ENCODE data around the gene NCK2. TPM values are rescaled to one million over a fixed set of nuclear protein-coding genes. Genes with fewer than 3 reads are reported as not detected.

Gene NCK2
- total and polyA plus RNA-seq, 7 experiments from 2014 or later, result 30.8 to 134 (median 105) TPM

DNA sequence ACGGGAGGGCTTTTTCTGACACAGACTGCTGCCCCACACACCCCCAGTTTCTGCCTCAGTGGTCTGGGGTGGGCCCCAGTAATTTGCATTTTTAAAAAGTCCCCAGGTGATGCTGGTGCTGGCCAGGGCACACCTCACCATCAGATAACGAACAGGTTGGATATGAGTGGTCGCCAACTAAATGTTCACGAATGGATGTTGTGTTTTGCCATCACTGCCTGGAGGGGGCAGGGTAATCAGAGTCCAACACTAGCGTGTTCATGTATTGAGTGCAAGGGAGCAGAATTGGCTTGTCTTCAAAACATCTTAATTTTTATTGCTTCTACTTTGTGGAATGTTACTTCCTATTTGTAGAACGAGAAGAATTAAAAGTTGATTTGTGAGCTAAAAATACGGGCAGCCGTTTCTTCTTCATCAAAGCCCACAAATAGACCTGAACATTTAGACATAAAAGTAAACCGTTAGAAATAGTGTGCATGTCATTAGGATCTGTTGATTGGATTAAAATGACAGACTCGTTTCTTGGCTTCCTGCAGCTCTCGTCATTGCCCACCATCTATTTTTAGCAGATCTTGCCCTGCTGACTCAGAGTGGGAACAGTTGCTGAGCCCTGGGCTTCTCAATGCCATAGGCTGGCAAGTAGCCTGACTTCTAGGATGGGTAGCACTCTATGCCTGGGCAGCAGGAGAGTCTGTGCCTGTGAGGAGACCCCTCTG, 45.2 kb downstream of the NCK2 start:
- DNase-seq (peak in 6 of 9 donors; percentile 38 to 78 (median 53)), ATAC-seq (peak; percentile 79)
- Histone ChIP-seq H3K4me3 (ENCODE audit: low read length) (peak overlapping the region; percentile 38), H3K27ac (ENCODE audit: low read depth, low read length) (peak overlapping the region; percentile 63), H3K27me3 (ENCODE audit: control insufficient read depth in 2 of 2, insufficient read depth in 2 of 2, low read length in 2 of 2) (no peaks in the 10 kb centered on the region), H3K9me3 (ENCODE audit: control insufficient read depth in 2 of 3, low read length in 3 of 3) (no peaks in the 10 kb centered on the region), H3K4me1 (ENCODE audit: control insufficient read depth in 2 of 2, insufficient read depth in 2 of 2, low read length in 2 of 2) (peaks cover 86 to 92% of the 10 kb centered on the region in 2 donors), H3K36me3 (ENCODE audit: control insufficient read depth in 2 of 3, insufficient read depth in 3 of 3, low read length in 3 of 3) (no peaks in the 10 kb centered on the region)
- ChIA-PET CTCF (interaction anchor here (2.0 kb wide), 1 partner anchor 43 kb away, joined by 5 read pairs; no protein-coding TSS in a partner anchor), POLR2A (interaction anchor here (0.7 to 1.9 kb wide), 6 partner anchors 8 to 294 kb away, joined by 3 to 11 read pairs (median 4); no protein-coding TSS in a partner anchor)
- Mint-ChIP-seq H3K4me1 (peaks cover 62 to 100% (median 94%) of the 10 kb centered on the region in 7 donors), H3K9me3 (peaks cover 0 to 1% (median 0%) of the 10 kb centered on the region in 11 donors), H3K36me3 (peaks cover 0 to 21% (median 6%) of the 10 kb centered on the region in 5 donors), H3K4me3 (peak overlapping the region; percentile 52 to 89 (median 72)), H3K27me3 (no peaks in the 10 kb centered on the region), H3K27ac (peak overlapping the region; percentile 81 to 99 (median 92))
- intact Hi-C loops (cut with micrococcal nuclease), result loop anchor here (1.0 to 10.0 kb wide), 5 partner anchors 8 to 425 kb away; partner anchors contain the start of gene UXS1 (in 1 of the 2)

DNA sequence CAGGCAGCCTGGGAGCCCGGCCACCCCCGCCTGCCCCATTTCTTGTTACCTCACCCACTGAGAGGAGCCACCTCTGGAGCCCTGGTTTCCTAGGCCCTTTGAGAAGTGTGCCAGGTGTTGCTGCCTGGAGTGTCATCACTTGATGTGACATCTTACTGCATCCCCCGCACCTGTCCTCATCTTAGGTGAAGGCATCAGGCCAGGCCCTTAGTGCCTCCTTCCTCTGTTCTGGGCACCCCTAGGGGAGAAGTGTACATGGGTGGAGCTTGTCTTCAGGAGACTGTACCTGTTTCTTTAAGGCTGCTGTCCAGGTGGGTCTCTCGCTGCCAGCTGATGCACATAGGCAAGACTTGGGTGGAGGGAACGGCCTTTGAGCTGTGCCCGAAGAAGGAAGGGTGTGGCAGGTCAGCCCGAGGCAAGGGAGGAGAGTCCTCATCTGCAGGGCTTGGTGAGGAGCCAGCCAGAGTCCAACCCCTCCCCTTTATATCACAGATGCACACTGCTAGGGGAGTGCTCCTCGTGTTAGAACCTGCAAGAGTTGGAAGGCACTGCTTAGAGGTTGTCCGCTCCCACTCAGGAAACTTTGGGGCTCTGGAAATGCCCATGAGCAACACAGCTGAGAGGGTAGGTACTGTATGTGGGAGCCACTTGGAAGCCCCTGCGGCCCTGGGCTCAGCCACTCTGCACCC, 45.9 kb downstream of the NCK2 start:
- Mint-ChIP-seq H3K27me3 (no peaks in the 10 kb centered on the region), H3K4me1 (peaks cover 64 to 100% (median 94%) of the 10 kb centered on the region in 7 donors), H3K36me3 (peaks cover 0 to 21% (median 6%) of the 10 kb centered on the region in 5 donors), H3K27ac (peak overlapping the region; percentile 81 to 99 (median 92)), H3K9me3 (peaks cover 0 to 1% (median 0%) of the 10 kb centered on the region in 11 donors), H3K4me3 (peak overlapping the region; percentile 48 to 89 (median 72))
- DNase-seq, result no peak
- peak; percentile 13 for ATAC-seq
- no peaks in the 10 kb centered on the region for H3K27me3 ChIP-seq (ENCODE audit: control insufficient read depth in 2 of 2, insufficient read depth in 2 of 2, low read length in 2 of 2)
- H3K36me3 ChIP-seq (ENCODE audit: control insufficient read depth in 2 of 3, insufficient read depth in 3 of 3, low read length in 3 of 3), result no peaks in the 10 kb centered on the region
- peak overlapping the region; percentile 63 for H3K27ac ChIP-seq (ENCODE audit: low read depth, low read length)
- H3K4me1 ChIP-seq (ENCODE audit: control insufficient read depth in 2 of 2, insufficient read depth in 2 of 2, low read length in 2 of 2), result peaks cover 88 to 92% of the 10 kb centered on the region in 2 donors
- POLR2A ChIA-PET, result interaction anchor here (1.1 to 1.9 kb wide), 6 partner anchors 8 to 293 kb away, joined by 3 to 11 read pairs (median 4); no protein-coding TSS in a partner anchor
- H3K4me3 ChIP-seq (ENCODE audit: low read length), result peak overlapping the region; percentile 38
- no peaks in the 10 kb centered on the region for H3K9me3 ChIP-seq (ENCODE audit: control insufficient read depth in 2 of 3, low read length in 3 of 3)
- intact Hi-C loops (cut with micrococcal nuclease), result loop anchor here (1.0 to 10.0 kb wide), 4 partner anchors 8 to 426 kb away; partner anchors contain the start of gene UXS1 (in 1 of the 2)
- CTCF ChIA-PET, result interaction anchor here (2.0 kb wide), 1 partner anchor 43 kb away, joined by 5 read pairs; no protein-coding TSS in a partner anchor

DNA sequence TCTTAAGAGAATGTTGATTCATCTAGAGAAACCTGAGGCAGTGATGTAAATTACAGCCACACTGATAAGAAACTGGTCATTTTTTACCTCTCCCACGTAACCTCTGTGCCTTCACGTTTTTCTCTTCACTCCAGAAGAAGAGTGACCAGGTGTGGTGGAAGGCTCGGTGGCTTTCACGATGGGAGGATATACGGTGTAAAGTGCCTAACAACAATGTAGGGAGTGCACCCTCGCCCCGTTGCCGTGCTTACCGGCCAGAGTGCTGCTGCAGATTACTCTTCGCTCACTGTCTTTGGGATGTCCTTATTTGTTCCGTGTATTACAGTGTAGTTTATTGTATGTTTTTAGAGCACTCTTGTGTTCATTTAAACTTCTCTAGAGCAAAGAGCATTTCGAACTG, 46.5 kb downstream of the NCK2 start:
- ATAC-seq, result no peak
- no peaks in the 10 kb centered on the region for H3K36me3 ChIP-seq (ENCODE audit: control insufficient read depth in 2 of 3, insufficient read depth in 3 of 3, low read length in 3 of 3)
- peak overlapping the region; percentile 63 for H3K27ac ChIP-seq (ENCODE audit: low read depth, low read length)
- CTCF ChIA-PET, result interaction anchor here (2.0 kb wide), 1 partner anchor 44 kb away, joined by 5 read pairs; no protein-coding TSS in a partner anchor
- no peaks in the 10 kb centered on the region for H3K27me3 ChIP-seq (ENCODE audit: control insufficient read depth in 2 of 2, insufficient read depth in 2 of 2, low read length in 2 of 2)
- intact Hi-C loops (cut with micrococcal nuclease), result loop anchor here in 1 of 2 donors (10.0 kb wide), 2 partner anchors 404 to 426 kb away; partner anchors contain the start of gene UXS1
- no peaks in the 10 kb centered on the region for H3K9me3 ChIP-seq (ENCODE audit: control insufficient read depth in 2 of 3, low read length in 3 of 3)
- Mint-ChIP-seq H3K9me3 (peaks cover 0 to 1% (median 0%) of the 10 kb centered on the region in 11 donors), H3K4me3 (peak overlapping the region; percentile 5 to 89 (median 70)), H3K4me1 (peaks cover 64 to 100% (median 94%) of the 10 kb centered on the region in 7 donors), H3K27ac (peak overlapping the region; percentile 81 to 99 (median 92)), H3K36me3 (peaks cover 0 to 21% (median 6%) of the 10 kb centered on the region in 5 donors), H3K27me3 (no peaks in the 10 kb centered on the region)
- DNase-seq, result no peak
- peaks cover 88 to 92% of the 10 kb centered on the region in 2 donors for H3K4me1 ChIP-seq (ENCODE audit: control insufficient read depth in 2 of 2, insufficient read depth in 2 of 2, low read length in 2 of 2)
- H3K4me3 ChIP-seq (ENCODE audit: low read length), result peak overlapping the region; percentile 38
- POLR2A ChIA-PET, result interaction anchor here (1.8 kb wide), 2 partner anchors 9 to 14 kb away, joined by 5 to 11 read pairs; no protein-coding TSS in a partner anchor

DNA sequence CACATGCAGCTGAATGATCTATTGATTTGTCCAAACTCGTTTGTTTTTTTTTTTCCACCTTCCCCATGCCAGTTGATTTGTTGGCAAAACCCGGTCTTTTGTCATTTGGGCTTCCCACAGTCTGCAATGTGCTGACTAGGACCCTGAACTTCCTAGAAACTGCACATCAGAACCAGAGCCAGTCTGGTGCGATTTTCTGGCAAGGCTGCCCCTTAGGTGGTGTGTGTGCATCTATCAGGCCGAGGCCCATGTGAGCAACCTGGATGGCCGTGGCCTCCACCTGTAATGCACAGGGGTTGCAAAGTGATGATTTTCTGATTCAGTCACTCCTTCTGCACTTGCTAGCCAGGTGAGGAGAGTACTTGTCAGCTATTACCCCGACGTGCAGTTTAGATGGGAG, 47.8 kb downstream of the NCK2 start:
- intact Hi-C loops (cut with micrococcal nuclease), result loop anchor here in 1 of 2 donors (10.0 kb wide), 2 partner anchors 402 to 428 kb away; partner anchors contain the start of gene UXS1
- no peaks in the 10 kb centered on the region for H3K9me3 ChIP-seq (ENCODE audit: control insufficient read depth in 2 of 3, low read length in 3 of 3)
- H3K36me3 ChIP-seq (ENCODE audit: control insufficient read depth in 2 of 3, insufficient read depth in 3 of 3, low read length in 3 of 3), result no peaks in the 10 kb centered on the region
- Mint-ChIP-seq H3K27ac (peak overlapping the region; percentile 76 to 99 (median 92)), H3K36me3 (peaks cover 0 to 21% (median 6%) of the 10 kb centered on the region in 5 donors), H3K4me1 (peaks cover 65 to 100% (median 94%) of the 10 kb centered on the region in 7 donors), H3K4me3 (peak overlapping the region in 9 of 10 donors; percentile 20 to 89 (median 62)), H3K9me3 (peaks cover 0 to 1% (median 0%) of the 10 kb centered on the region in 11 donors), H3K27me3 (no peaks in the 10 kb centered on the region)
- ChIA-PET POLR2A (interaction anchor here (1.0 to 2.7 kb wide), 5 partner anchors 9 to 47 kb away, joined by 3 to 11 read pairs (median 4); no protein-coding TSS in a partner anchor), CTCF (no interaction called here)
- ATAC-seq, result no peak
- no peaks in the 10 kb centered on the region for H3K27me3 ChIP-seq (ENCODE audit: control insufficient read depth in 2 of 2, insufficient read depth in 2 of 2, low read length in 2 of 2)
- peaks cover 88 to 92% of the 10 kb centered on the region in 2 donors for H3K4me1 ChIP-seq (ENCODE audit: control insufficient read depth in 2 of 2, insufficient read depth in 2 of 2, low read length in 2 of 2)
- H3K4me3 ChIP-seq (ENCODE audit: low read length), result no peak overlapping the region
- peak overlapping the region; percentile 8 for H3K27ac ChIP-seq (ENCODE audit: low read depth, low read length)
- DNase-seq, result no peak

DNA sequence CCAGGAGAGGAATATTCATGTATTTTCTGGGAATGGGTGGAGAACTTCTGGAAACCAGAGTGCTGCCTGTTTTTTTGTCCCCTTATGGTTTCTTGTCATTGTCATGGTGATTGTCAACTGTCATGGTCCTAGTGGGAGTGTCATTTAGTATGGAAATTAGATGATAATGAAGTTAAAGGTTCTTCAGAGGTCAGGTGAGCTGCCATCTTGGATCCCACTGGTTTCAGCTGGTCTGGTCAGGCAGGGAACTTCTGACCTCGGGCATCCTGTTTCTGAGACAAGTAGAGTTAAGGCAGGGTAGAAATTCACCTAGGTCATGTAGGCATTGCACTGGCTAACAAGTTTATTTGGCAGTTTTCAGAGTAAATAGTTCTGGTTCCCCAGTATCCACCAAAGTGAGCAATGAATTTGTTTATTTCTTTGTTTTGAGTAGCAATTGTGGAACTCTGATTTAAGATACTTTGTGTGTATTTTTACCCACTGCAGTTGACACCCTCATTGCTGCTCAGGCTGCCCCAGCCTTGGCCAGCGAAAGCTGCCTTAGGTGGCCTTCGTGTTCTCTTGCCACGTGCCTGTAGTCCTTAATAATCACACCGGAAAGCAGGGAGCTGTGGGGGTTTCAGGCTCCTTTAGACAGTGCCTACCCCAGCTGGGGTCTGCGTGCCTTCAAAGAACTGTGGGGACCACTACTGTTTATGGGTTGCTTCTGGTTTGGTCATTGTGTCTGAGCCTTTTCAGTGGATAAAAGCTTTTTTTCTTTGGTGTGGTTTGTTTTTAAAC, 48.7 kb downstream of the NCK2 start:
- no peak overlapping the region for H3K4me3 ChIP-seq (ENCODE audit: low read length)
- Mint-ChIP-seq H3K27ac (peak overlapping the region; percentile 76 to 99 (median 92)), H3K27me3 (no peaks in the 10 kb centered on the region), H3K4me1 (peaks cover 67 to 100% (median 94%) of the 10 kb centered on the region in 7 donors), H3K36me3 (peaks cover 0 to 22% (median 6%) of the 10 kb centered on the region in 5 donors), H3K9me3 (peaks cover 0 to 1% (median 0%) of the 10 kb centered on the region in 11 donors), H3K4me3 (peak overlapping the region in 9 of 10 donors; percentile 20 to 89 (median 62))
- peak overlapping the region; percentile 49 for H3K27ac ChIP-seq (ENCODE audit: low read depth, low read length)
- ChIA-PET POLR2A (interaction anchor here (1.0 to 2.7 kb wide), 4 partner anchors 10 to 48 kb away, joined by 3 to 11 read pairs (median 4); no protein-coding TSS in a partner anchor), CTCF (interaction anchor here (1.0 kb wide), 1 partner anchor 11 kb away, joined by 3 read pairs; no protein-coding TSS in a partner anchor)
- no peaks in the 10 kb centered on the region for H3K36me3 ChIP-seq (ENCODE audit: control insufficient read depth in 2 of 3, insufficient read depth in 3 of 3, low read length in 3 of 3)
- no peak for DNase-seq
- ATAC-seq, result no peak
- intact Hi-C loops (cut with micrococcal nuclease), result loop anchor here in 1 of 2 donors (10.0 kb wide), 2 partner anchors 401 to 429 kb away; partner anchors contain the start of gene UXS1
- peaks cover 88 to 92% of the 10 kb centered on the region in 2 donors for H3K4me1 ChIP-seq (ENCODE audit: control insufficient read depth in 2 of 2, insufficient read depth in 2 of 2, low read length in 2 of 2)
- H3K27me3 ChIP-seq (ENCODE audit: control insufficient read depth in 2 of 2, insufficient read depth in 2 of 2, low read length in 2 of 2), result no peaks in the 10 kb centered on the region
- no peaks in the 10 kb centered on the region for H3K9me3 ChIP-seq (ENCODE audit: control insufficient read depth in 2 of 3, low read length in 3 of 3)
